Measurements from ENCODE around the gene NOP9.
A peak's percentile ranks its signal among the peaks of the same experiment; 100 is the strongest.

The NOP9 gene

DNA sequence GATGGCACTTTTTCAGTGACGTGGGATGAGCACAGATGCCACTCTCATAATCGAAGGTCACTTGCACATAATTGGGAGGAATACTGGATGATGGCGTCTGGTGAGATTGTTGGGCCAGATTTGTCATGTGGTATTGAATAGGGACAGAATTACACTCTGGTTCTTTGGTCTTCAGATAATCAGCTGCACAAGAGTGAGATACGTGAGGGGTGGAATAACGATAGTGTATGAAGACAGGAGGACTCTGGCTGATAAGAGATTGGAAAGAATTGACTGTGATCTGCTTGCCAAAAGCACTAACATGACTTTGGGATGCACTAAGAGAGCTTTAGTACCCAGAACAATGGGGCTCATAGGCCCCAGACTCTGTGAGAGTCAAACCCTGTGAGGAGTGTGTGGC, 21.2 kb upstream of the NOP9 start:
- in situ Hi-C loops (cut with MboI; ENCODE audit: low pct_unique_long_range_greater_than_20kb, low sequenced_read_pairs), result no loop called here

DNA sequence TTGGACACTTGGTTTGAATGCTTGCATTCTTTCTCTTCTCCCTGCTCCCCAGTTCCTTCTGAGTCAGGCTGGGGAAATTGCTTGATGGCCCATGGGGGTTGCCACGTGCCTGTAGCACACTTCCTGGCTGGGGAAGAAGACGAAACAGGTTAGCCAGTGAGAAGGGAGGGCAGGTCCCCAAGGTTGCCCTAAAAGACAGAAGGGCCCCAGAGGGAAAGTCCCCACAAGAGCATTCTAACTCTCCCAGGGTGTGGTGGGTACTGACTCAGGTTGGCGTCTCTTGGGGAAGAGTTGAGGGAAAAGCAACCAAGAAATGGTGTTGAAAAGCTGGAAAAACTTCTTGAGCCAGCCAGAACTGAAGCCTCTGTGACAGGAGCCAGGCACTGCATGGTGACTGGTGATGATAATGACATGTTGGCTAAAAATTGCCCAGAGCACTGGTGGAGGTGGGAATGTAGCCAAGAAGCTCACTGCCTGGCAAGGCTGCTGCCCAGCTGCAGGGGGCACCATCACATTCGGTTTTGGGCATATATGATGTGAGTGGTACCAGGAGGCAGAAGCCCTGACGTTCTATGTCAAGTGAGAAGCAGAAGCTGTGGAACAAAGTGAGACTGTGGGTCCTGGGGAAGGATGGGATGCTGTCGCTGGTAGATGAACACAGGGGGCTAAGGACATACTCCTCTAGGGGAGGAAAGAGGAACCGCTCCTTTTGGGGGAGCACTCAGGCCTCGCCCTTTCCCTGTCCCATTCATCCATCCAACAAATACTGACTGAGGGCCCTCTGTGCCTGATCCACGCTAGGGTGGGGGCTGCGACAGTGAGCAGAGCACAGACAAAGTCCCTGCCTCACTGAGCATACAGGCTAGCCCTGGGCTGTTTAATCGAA, 20.1 kb upstream of the NOP9 start:
- DNase-seq, result peak; percentile 47
- in situ Hi-C loops (cut with MboI; ENCODE audit: low pct_unique_long_range_greater_than_20kb, low sequenced_read_pairs), result no loop called here

More for the DNA sequence above, 21.2 kb upstream of the NOP9 start:
- DNase-seq, result no peak

GRCh38 chr14:24280797-24281460, 18.7 kb upstream of the NOP9 start:
- in situ Hi-C loops (cut with MboI; ENCODE audit: low pct_unique_long_range_greater_than_20kb, low sequenced_read_pairs), result no loop called here
- no peak for DNase-seq

DNA sequence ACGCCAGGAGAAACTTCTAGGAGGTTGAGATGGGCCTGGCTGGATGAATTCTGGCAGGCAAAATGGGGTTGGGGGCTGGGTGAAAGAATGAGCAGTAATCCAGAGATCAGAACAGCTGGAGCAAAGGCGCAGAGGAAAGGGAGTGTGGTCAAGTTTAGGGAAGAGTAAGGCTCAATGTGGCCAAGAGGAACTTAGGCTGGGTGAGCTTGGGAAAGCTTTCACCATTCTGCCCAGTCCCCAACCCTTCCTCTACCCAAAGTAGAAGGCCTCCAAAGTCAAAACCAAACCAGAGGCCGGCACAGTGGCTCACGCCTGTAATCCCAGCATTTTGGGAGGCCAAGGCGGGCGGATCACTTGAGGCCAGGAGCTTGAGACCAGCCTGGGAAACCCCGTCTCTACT, 18.0 kb upstream of the NOP9 start:
- peak; percentile 21 for DNase-seq
- in situ Hi-C loops (cut with MboI; ENCODE audit: low pct_unique_long_range_greater_than_20kb, low sequenced_read_pairs), result no loop called here

- in situ Hi-C loops (cut with MboI; ENCODE audit: low pct_unique_long_range_greater_than_20kb, low sequenced_read_pairs), result no loop called here
Measured at GRCh38 chr14:24282736-24283135, 16.9 kb upstream of the NOP9 start.

GRCh38 chr14:24283796-24284460, 15.7 kb upstream of the NOP9 start:
- in situ Hi-C loops (cut with MboI; ENCODE audit: low pct_unique_long_range_greater_than_20kb, low sequenced_read_pairs), result no loop called here
- DNase-seq, result no peak

More at GRCh38 chr14:24282736-24283135, 16.9 kb upstream of the NOP9 start:
- no peak for DNase-seq

DNA sequence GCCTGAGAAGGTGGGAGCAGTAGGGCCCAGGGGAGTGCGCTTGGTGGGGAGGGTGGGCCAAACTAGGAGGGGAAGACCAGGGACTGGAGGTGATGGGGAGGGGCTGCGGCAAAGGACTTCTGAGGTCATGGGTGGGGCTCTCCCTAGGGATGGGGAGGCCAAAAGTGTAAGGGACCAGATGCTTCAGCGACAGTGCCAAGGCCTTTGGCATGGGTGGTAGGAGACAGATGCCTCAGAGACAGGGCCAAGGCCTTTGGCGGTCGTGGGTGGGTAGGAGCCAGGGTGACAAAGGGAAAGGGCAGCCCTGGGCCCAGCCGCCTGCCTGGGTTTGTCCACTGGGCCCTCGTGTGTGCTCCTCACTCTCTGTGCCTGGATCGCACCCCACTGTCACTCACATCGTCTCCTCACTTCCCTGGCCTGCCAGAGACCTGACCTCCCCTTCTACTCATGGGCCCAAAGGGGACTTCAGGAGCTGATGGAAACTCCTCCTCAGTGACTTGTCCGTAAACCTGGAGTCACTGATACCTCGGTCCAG, 15.1 kb upstream of the NOP9 start:
- in situ Hi-C loops (cut with MboI; ENCODE audit: low pct_unique_long_range_greater_than_20kb, low sequenced_read_pairs), result no loop called here
- no peak for DNase-seq

DNA sequence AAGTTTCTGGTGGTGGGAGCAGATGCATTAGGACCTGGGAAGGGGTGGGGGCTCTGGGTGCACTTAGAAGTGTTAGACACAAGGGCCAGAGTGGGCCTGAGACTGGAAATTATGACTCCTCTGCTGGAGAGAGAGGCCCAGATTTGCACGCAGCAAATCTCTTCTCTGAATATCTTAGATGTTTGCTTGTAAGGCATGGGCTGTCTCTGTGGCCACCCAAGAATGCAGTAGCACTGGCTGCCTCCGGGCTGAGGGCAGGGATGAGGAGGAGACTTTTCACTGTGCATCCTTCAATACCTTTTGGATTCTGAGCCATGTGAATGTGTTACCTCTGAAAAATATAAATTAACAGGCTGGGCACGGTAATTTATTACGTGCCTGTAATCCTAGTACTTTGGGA, 14.3 kb upstream of the NOP9 start:
- no peak for DNase-seq
- in situ Hi-C loops (cut with MboI; ENCODE audit: low pct_unique_long_range_greater_than_20kb, low sequenced_read_pairs), result no loop called here

DNA sequence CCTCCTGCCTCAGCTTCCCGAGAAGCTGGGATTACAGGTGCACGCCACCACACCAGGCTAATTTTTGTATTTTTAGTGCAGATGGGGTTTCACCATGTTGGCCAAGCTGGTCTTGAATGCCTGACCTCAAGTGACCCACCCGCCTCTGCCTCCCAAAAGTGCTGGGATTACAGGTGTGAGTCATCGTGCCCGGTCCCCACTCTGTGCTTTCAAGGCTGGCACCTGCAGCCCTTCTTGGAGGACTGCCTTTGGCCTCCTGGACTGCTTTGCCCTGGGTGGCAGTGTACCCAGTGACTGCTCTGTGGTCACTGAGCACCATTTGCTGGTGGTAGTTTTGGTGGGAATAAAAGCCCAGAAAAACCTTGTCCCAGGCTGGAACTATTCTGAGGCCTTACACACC, 12.7 kb upstream of the NOP9 start:
- no peak for DNase-seq
- in situ Hi-C loops (cut with MboI; ENCODE audit: low pct_unique_long_range_greater_than_20kb, low sequenced_read_pairs), result no loop called here

GRCh38 chr14:24289649-24290280, 9.9 kb upstream of the NOP9 start:
- in situ Hi-C loops (cut with MboI; ENCODE audit: low pct_unique_long_range_greater_than_20kb, low sequenced_read_pairs), result loop anchor here (10.0 kb wide), 1 partner anchor 45 kb away; the partner anchor contains the start of gene TINF2
- DNase-seq, result no peak

DNA sequence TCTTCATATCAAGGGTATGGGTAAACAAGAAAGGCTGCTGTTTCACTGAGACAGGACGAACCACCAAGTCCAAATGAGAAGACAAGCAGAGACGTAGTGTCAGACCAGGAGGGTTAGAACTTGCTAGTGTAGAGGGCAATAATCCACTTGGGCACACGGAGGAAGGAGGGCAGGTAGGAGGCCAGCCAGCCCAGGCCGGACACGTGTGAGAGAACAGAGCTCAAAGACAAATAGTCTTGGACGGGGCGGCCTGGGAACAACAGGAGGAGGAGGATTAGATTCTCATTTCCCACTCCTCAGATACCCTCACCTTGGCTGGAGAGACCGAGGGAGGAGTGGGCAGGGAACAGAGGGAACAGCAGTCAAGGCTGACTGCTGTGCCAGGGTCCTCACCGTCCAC, 8.9 kb upstream of the NOP9 start:
- DNase-seq, result no peak
- in situ Hi-C loops (cut with MboI; ENCODE audit: low pct_unique_long_range_greater_than_20kb, low sequenced_read_pairs), result loop anchor here (10.0 kb wide), 1 partner anchor 46 kb away; the partner anchor contains the start of gene TINF2

DNA sequence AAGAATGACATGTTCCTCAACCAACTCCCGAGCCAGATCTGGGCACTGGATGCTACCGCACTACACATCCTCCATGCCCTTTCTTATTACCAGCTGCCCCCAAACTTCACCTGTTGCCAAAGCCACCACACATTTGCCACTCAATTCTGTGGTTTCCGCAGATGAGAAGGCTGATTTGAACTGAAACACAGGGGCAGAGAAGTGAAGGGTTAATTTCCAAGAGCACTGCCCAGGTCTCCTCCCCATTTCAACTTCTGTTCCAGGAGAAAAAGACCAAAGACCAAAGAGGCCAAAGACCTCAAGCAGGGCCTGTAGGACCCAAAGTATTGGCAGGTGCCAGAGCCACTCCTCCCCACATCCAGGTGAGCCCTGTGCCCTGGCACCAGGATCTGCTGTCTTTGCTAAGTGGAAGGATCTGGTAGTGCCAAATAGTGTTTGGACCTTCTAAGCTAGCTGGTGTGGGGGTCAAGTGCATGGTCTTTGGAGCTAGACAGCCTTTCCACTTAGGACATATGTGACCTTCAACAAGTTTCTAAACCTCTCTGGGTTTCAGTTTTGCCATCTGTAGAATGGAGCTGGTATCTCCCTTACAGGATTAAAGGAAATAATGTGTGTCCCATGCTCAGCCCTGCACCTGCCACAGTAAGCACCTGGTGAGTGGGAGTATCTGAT, 8.1 kb upstream of the NOP9 start:
- no peak for DNase-seq
- in situ Hi-C loops (cut with MboI; ENCODE audit: low pct_unique_long_range_greater_than_20kb, low sequenced_read_pairs), result loop anchor here (10.0 kb wide), 1 partner anchor 47 kb away; the partner anchor contains the start of gene TINF2

DNA sequence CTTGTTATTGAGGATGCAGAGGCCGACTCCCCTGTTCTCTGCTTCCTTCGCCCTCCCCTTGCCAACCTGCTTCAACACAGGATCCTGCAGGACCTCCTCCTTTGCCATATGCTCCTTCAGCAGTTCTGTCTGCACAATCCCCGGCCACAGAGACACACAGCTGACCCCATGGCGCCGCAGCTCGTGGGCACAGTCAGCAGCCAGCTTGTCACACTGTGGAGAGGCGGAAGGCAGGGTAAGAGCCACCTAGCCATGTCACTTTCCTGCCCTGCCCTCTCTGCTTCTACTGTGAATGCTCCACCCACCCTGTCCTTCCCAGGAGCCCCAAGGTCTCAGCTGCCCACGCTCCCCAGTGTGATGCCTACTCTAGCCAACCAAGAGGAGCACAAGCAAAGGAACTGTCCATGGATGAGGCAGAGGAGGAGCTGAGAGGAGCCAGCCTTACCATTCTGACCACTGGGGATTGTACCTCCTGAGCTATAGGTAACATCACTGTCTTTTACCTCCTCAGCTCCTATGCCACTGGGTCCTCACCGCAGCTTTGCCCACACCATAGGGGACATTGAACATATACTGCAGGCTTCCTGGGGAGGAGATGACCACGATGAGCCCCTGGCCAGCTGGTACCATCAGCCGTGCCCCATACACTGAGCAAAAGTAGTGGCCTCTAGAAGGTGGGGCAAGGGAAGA, 7.4 kb upstream of the NOP9 start:
- DNase-seq, result no peak
- in situ Hi-C loops (cut with MboI; ENCODE audit: low pct_unique_long_range_greater_than_20kb, low sequenced_read_pairs), result loop anchor here (10.0 kb wide), 1 partner anchor 47 kb away; the partner anchor contains the start of gene TINF2

GRCh38 chr14:24293525-24293924, 6.1 kb upstream of the NOP9 start:
- no peak for DNase-seq
- in situ Hi-C loops (cut with MboI; ENCODE audit: low pct_unique_long_range_greater_than_20kb, low sequenced_read_pairs), result loop anchor here (10.0 kb wide), 1 partner anchor 49 kb away; the partner anchor contains the start of gene TINF2

- peak; percentile 82 for DNase-seq
- in situ Hi-C loops (cut with MboI; ENCODE audit: low pct_unique_long_range_greater_than_20kb, low sequenced_read_pairs), result loop anchor here (10.0 kb wide), 1 partner anchor 52 kb away; the partner anchor contains the start of gene TINF2
Measured at GRCh38 chr14:24296341-24297157, 3.1 kb upstream of the NOP9 start.

DNA sequence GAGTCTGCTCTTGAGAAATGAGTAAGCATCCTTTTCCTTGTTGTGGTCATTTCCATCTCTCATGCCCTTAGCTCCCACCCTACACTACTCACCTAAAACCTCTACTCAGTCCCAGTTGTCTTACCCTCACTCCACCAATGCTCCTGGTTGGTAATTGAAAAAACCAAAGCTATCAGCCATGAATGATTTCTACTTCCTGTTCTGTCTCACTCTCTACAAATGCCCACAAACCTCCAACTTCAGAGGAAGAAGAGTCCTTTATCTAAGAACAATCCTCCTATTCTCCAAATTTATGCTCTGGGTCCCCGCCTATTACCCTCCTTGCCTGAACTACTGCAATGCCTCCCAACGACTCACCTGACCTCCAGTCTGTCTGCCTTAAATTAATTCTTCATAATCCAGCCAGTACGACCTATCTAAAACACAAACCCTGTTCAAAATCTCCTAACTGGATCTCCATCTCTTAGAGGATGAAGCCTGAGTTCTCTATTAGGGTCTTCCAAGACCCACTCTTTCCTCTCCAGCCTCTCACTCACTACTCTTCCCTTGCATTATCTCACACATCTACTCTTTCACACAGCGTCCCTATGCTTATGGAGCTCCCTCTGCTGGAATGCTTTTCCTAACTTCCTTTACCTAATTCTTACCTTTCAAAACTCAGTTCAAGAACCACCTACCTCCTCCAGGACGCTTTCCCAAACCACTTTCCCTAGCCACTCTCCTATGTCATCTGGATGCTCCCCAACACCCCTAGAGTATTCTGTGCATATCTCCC, 2.3 kb upstream of the NOP9 start:
- in situ Hi-C loops (cut with MboI; ENCODE audit: low pct_unique_long_range_greater_than_20kb, low sequenced_read_pairs), result loop anchor here (10.0 kb wide), 1 partner anchor 53 kb away; the partner anchor contains the start of gene TINF2
- peak; percentile 75 for DNase-seq

Measured in KBM-7 (cell line).